CD14-positive monocyte (primary cell): ENCODE results near the gene KLHL25. TPM values are rescaled to one million over a fixed set of nuclear protein-coding genes. Genes with fewer than 3 reads are reported as not detected.

Source experiments
- DNase-seq, 3 donors: peaks; one replicate each; pipeline ENCODE4 v3.0.0-alpha.2; 2011 to 2022
- H2AFZ ChIP-seq: 2 replicates; pipeline ENCODE4 v1.6.0; 2012; ENCODE audit warnings: mild to moderate bottlenecking, low read depth, low read length, inconsistent platforms; ENCODE audit not compliant: insufficient read depth, poor library complexity, severe bottlenecking
- H3K27ac ChIP-seq, 2 donors: 1 replicate in 1 of 2; 2 replicates in 1 of 2; pipeline ENCODE4 v1.5.1; 2012 to 2013; ENCODE audit warnings: low read length in 2 of 2, control low read depth in 1 of 2, inconsistent platforms in 1 of 2, low read depth in 1 of 2, mild to moderate bottlenecking in 1 of 2
- H3K27me3 ChIP-seq, 2 donors: one replicate each; pipeline versions ENCODE4 v1.6.0 to v1.6.1; 2011 to 2013; ENCODE audit warnings: low read length in 2 of 2; ENCODE audit not compliant: control insufficient read depth in 2 of 2, insufficient read depth in 2 of 2
- H3K36me3 ChIP-seq, 2 donors: replicated peaks in 1 of 2; 1 replicate in 1 of 2; 2 replicates in 1 of 2; pipeline versions ENCODE4 v1.5.1 to v1.6.1; 2012 to 2013; ENCODE audit warnings: low read length in 2 of 2, control low read depth in 1 of 2, inconsistent platforms in 1 of 2, mild to moderate bottlenecking in 1 of 2; ENCODE audit not compliant: insufficient read depth in 2 of 2, control insufficient read depth in 1 of 2
- H3K4me1 ChIP-seq, 2 donors: 1 replicate in 1 of 2; 2 replicates in 1 of 2; pipeline versions ENCODE4 v1.5.1 to v1.6.1; 2012 to 2013; ENCODE audit warnings: low read length in 2 of 2, control low read depth in 1 of 2, inconsistent platforms in 1 of 2, mild to moderate bottlenecking in 1 of 2, moderate library complexity in 1 of 2; ENCODE audit not compliant: insufficient read depth in 2 of 2, control insufficient read depth in 1 of 2
- H3K4me2 ChIP-seq: replicated peaks from 2 replicates; pipeline ENCODE3; 2012; ENCODE audit warnings: low read length, moderate library complexity, mild to moderate bottlenecking; ENCODE audit not compliant: poor library complexity, severe bottlenecking; ENCODE audit errors: extremely low read depth
- H3K4me3 ChIP-seq, 3 experiments: fragments of 200-600 bp in 1 of 3; sonication (generic) in 1 of 3; replicated peaks in 1 of 3; 1 replicate in 2 of 3; 2 replicates in 1 of 3; pipeline ENCODE4 v1.5.1; 2011 to 2013; ENCODE audit warnings: low read length in 3 of 3, mild to moderate bottlenecking in 3 of 3, control low read depth in 2 of 3, low read depth in 2 of 3, inconsistent platforms in 1 of 3, moderate library complexity in 1 of 3
- H3K79me2 ChIP-seq: 2 replicates; pipeline ENCODE4 v1.6.0; 2012; ENCODE audit warnings: mild to moderate bottlenecking, control low read depth, inconsistent platforms, low read length, moderate library complexity; ENCODE audit not compliant: insufficient read depth
- H3K9ac ChIP-seq: 2 replicates; pipeline ENCODE4 v1.6.0; 2017; ENCODE audit warnings: low read length, mild to moderate bottlenecking; ENCODE audit not compliant: insufficient read depth, poor library complexity, severe bottlenecking
- H3K9me3 ChIP-seq, 2 donors: replicated peaks in 1 of 2; 1 replicate in 1 of 2; 2 replicates in 1 of 2; pipeline versions ENCODE4 v1.5.1 to v1.6.1; 2012 to 2013; ENCODE audit warnings: low read length in 2 of 2, control low read depth in 1 of 2; ENCODE audit not compliant: control insufficient read depth in 1 of 2, insufficient read depth in 1 of 2
- H4K20me1 ChIP-seq: 2 replicates; pipeline ENCODE4 v1.6.0; 2012; ENCODE audit warnings: mild to moderate bottlenecking, low read length, control low read depth, moderate library complexity; ENCODE audit not compliant: insufficient read depth
- H3K27ac Mint-ChIP-seq, 7 donors: one replicate each; pipeline ENCODE4 v1.8.0; 2020; ENCODE audit warnings: mild to moderate bottlenecking in 7 of 7, mixed read lengths in 7 of 7, moderate library complexity in 6 of 7, inconsistent platforms in 2 of 7
- H3K27me3 Mint-ChIP-seq, 3 donors: one replicate each; pipeline ENCODE4 v1.8.0; 2021 to 2022; ENCODE audit warnings: low read depth in 3 of 3, mild to moderate bottlenecking in 3 of 3, mixed read lengths in 3 of 3, moderate library complexity in 3 of 3, inconsistent platforms in 1 of 3
- H3K36me3 Mint-ChIP-seq, 2 donors: one replicate each; pipeline ENCODE4 v1.8.0; 2020; ENCODE audit warnings: mixed read lengths in 2 of 2, inconsistent platforms in 1 of 2, mild to moderate bottlenecking in 1 of 2
- H3K4me1 Mint-ChIP-seq: one replicate; pipeline ENCODE4 v1.8.0; 2020; ENCODE audit warnings: mild to moderate bottlenecking, mixed read lengths
- H3K4me3 Mint-ChIP-seq, 2 donors: one replicate each; pipeline ENCODE4 v1.8.0; 2020; ENCODE audit warnings: mild to moderate bottlenecking in 2 of 2, mixed read lengths in 2 of 2, moderate library complexity in 1 of 2
- H3K9me3 Mint-ChIP-seq, 7 donors: one replicate each; pipeline ENCODE4 v1.8.0; 2020 to 2022; ENCODE audit warnings: mixed read lengths in 7 of 7, mild to moderate bottlenecking in 6 of 7, moderate library complexity in 6 of 7, inconsistent platforms in 2 of 7
- CTCF ChIP-seq: fragments of 200-600 bp; IDR thresholded peaks from one replicate; pipeline ENCODE4 v1.8.0; 2022; ENCODE audit warnings: antibody characterized with exemption, mild to moderate bottlenecking
- WGBS: methylation state at CpG from one replicate; pipeline ENCODE4 v1.1.5; 2013; ENCODE audit warnings: missing lambda C conversion rate; ENCODE audit not compliant: insufficient coverage; 5-methylcytosine and 5-hydroxymethylcytosine counted together
- intact Hi-C, 2 donors: fragments of 100-400 bp; cut with micrococcal nuclease; formaldehyde crosslinking; loops; one replicate each; pipeline versions ENCODE4 v1.15.0 to v1.15.1; 2023
- polyA plus RNA-seq, 3 donors: library from polyadenylated mRNA; depleted of rRNA in 1 of 3; unstranded in 2 of 3; stranded (reverse) in 1 of 3; fragments of 300-500 nt in 2 of 3; fragments of >200 nt in 1 of 3; fragmentation: Illumina TruSeq in 2 of 3; gene quantifications; 1 replicate in 2 of 3; 2 replicates in 1 of 3; pipeline ENCODE4 v1.2.3, GENCODE V29; 2012 to 2021

KLHL25 gene
- polyA plus RNA-seq, 3 donors = 0.27 to 0.60 (median 0.40) TPM

- Mint-ChIP-seq H3K36me3 (no peaks in the 10 kb centered on the region), H3K27me3 (peaks cover 2 to 5% (median 2%) of the 10 kb centered on the region in 3 donors), H3K4me1 (no peaks in the 10 kb centered on the region), H3K27ac (no peak overlapping the region), H3K9me3 (peaks cover 0 to 2% (median 0%) of the 10 kb centered on the region in 7 donors), H3K4me3 (no peak overlapping the region)
- Histone ChIP-seq H3K4me1 (no peaks in the 10 kb centered on the region), H4K20me1 (no peaks in the 10 kb centered on the region), H3K79me2 (no peaks in the 10 kb centered on the region), H3K9me3 (no peaks in the 10 kb centered on the region), H3K9ac (no peak overlapping the region), H3K36me3 (no peaks in the 10 kb centered on the region), H3K27ac (no peak overlapping the region), H3K4me2 (no peak overlapping the region), H2AFZ (no peak overlapping the region), H3K4me3 (no peak overlapping the region), H3K27me3 (no peaks in the 10 kb centered on the region)
- intact Hi-C loops = no loop called here
- no peak for DNase-seq
- TF ChIP-seq CTCF = no peak
- WGBS = no CpG with 5 or more reads among the region's 3 CpGs
Observed at GRCh38 chr15:85810075-85810474, 15.3 kb upstream of the KLHL25 start.

- no CpG with 5 or more reads among the region's 3 CpGs for WGBS
- intact Hi-C loops = no loop called here
- no peak for TF ChIP-seq CTCF
- peaks cover 2 to 4% (median 2%) of the 10 kb centered on the region in 3 donors for H3K27me3 Mint-ChIP-seq
- peaks cover 0 to 2% (median 0%) of the 10 kb centered on the region in 7 donors for H3K9me3 Mint-ChIP-seq
- DNase-seq = no peak
- H3K36me3 Mint-ChIP-seq = no peaks in the 10 kb centered on the region
- Histone ChIP-seq H3K79me2 (no peaks in the 10 kb centered on the region), H3K36me3 (no peaks in the 10 kb centered on the region), H2AFZ (no peak overlapping the region), H3K4me2 (no peak overlapping the region), H3K9me3 (no peaks in the 10 kb centered on the region), H3K27me3 (no peaks in the 10 kb centered on the region), H3K4me3 (no peak overlapping the region), H3K27ac (no peak overlapping the region), H3K4me1 (peaks cover 2 to 7% of the 10 kb centered on the region in 2 donors), H3K9ac (no peak overlapping the region), H4K20me1 (no peaks in the 10 kb centered on the region)
- no peak overlapping the region for H3K27ac Mint-ChIP-seq
- H3K4me3 Mint-ChIP-seq = no peak overlapping the region
- peaks cover 10% of the 10 kb centered on the region for H3K4me1 Mint-ChIP-seq
Observed at GRCh38 chr15:85805420-85805819, 10.7 kb upstream of the KLHL25 start.
